Spleen (tissue), 13 donors: ENCODE data around the gene SCYGR8. TPM values are rescaled to one million over a fixed set of nuclear protein-coding genes. Genes with fewer than 3 reads are reported as not detected.

ENCODE experiments used
- DNase-seq: peaks from one replicate; pipeline ENCODE4 v3.0.0-alpha.2; 2020
- H3K27ac ChIP-seq, 8 donors: fragments of 200-600 bp; sonication (generic) in 7 of 8; 1 replicate in 4 of 8; 2 replicates in 4 of 8; pipeline versions ENCODE4 v1.5.0 to v1.8.0; 2016 to 2021; ENCODE audit warnings: inconsistent platforms in 4 of 8, mild to moderate bottlenecking in 4 of 8, moderate library complexity in 1 of 8
- H3K27me3 ChIP-seq, 7 donors: fragments of 200-600 bp; sonication (generic) in 6 of 7; replicated peaks in 1 of 7; 1 replicate in 4 of 7; 2 replicates in 3 of 7; pipeline versions ENCODE4 v1.5.0 to v1.8.0; 2016 to 2021; ENCODE audit warnings: inconsistent platforms in 3 of 7, mild to moderate bottlenecking in 1 of 7
- H3K36me3 ChIP-seq, 6 donors: fragments of 200-600 bp; sonication (generic) in 5 of 6; 1 replicate in 4 of 6; 2 replicates in 2 of 6; pipeline versions ENCODE4 v1.5.0 to v1.8.0; 2016 to 2021; ENCODE audit warnings: inconsistent platforms in 2 of 6
- H3K4me1 ChIP-seq, 6 donors: fragments of 200-600 bp; sonication (generic) in 5 of 6; 1 replicate in 3 of 6; 2 replicates in 3 of 6; pipeline versions ENCODE4 v1.5.0 to v1.8.0; 2016 to 2021; ENCODE audit warnings: inconsistent platforms in 3 of 6
- H3K4me3 ChIP-seq, 8 donors: fragments of 200-600 bp; sonication (generic) in 7 of 8; 1 replicate in 4 of 8; 2 replicates in 4 of 8; pipeline versions ENCODE4 v1.5.0 to v1.8.0; 2016 to 2021; ENCODE audit warnings: inconsistent platforms in 4 of 8, mild to moderate bottlenecking in 4 of 8, moderate library complexity in 2 of 8
- H3K9me3 ChIP-seq, 8 donors: fragments of 200-600 bp; sonication (generic) in 7 of 8; 1 replicate in 4 of 8; 2 replicates in 4 of 8; pipeline versions ENCODE4 v1.5.0 to v1.8.0; 2016 to 2021; ENCODE audit warnings: inconsistent platforms in 4 of 8
- POLR2A ChIP-seq, 3 donors: fragments of 450-650 bp; IDR thresholded peaks; one replicate each; pipeline ENCODE4 v1.5.1; 2017; ENCODE audit warnings: antibody characterized with exemption in 3 of 3, mild to moderate bottlenecking in 1 of 3
- POLR2AphosphoS5 ChIP-seq, 3 donors: sonication (generic); formaldehyde crosslinking; IDR thresholded peaks; one replicate each; pipeline ENCODE4 v1.5.1; 2017; ENCODE audit warnings: antibody characterized with exemption in 3 of 3
- WGBS, 5 donors: extraction: QIAGEN DNeasy Blood & Tissue Kit in 3 of 5; methylation state at CpG; one replicate each; pipeline versions ENCODE4 v1.1.5 to v1.1.7; 2013 to 2018; 5-methylcytosine and 5-hydroxymethylcytosine counted together
- intact Hi-C: fragments of 100-400 bp; cut with DNase I; formaldehyde crosslinking; loops from one replicate; pipeline ENCODE4 v1.15.0; 2023; ENCODE audit warnings: low total_unique reads
- long read RNA-seq, 2 donors: transcript quantifications; one replicate each; lab custom pipeline, GENCODE V29; 2026
- polyA plus RNA-seq, 3 donors: library from polyadenylated mRNA; stranded (reverse); fragments of 200-250 nt; gene quantifications; one replicate each; pipeline ENCODE4 v1.2.1, GENCODE V29; 2013
- total RNA-seq, 7 donors: library from RNA; depleted of rRNA in 3 of 7; stranded (reverse); fragments of >200 nt in 3 of 7; fragmentation: NEBNext Ultra II Directional in 4 of 7; extraction: Animal tissue kit (Norgen Biotek cat#: 25700) in 4 of 7; gene quantifications; one replicate each; pipeline versions ENCODE4 v1.1.0 to v1.2.1, GENCODE V29; 2016 to 2021
- TF ChIP-seq, protein P1 (sequence below), 11 experiments: fragments of 200-600 bp in 7 of 11; fragments of 450-650 bp in 4 of 11; sonication (generic) in 4 of 11; IDR thresholded peaks in 8 of 11; conservative IDR thresholded peaks in 3 of 11; 1 replicate in 7 of 11; 2 replicates in 4 of 11; pipeline versions ENCODE4 v1.4.0 to v1.8.0; 2016 to 2021; ENCODE audit warnings: antibody characterized with exemption in 11 of 11, inconsistent platforms in 4 of 11, mild to moderate bottlenecking in 1 of 11
- donor health status: healthy with polysubstance abuse.
- donor health status: DM: no; HTN: no; CAD: no; lungs with moderate emphysema.
- donor health status: DM: no; HTN: no; CAD: no.
- donor health status: Bipolar disorder and iron deficiency.
- donor health status: healthy.
- donor health status: DM: no; HTN: no; CAD: no.
- donor health status: DM: yes; HTN: yes; CAD: no.

The SCYGR8 gene, protein sequence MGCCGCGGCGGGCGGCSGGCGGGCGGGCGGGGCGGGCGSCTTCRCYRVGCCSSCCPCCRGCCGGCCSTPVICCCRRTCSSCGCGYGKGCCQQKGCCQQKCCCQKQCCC
- total RNA-seq (not detected), polyA plus RNA-seq (not detected)
- long read RNA-seq, donor 1: 0 reads
- long read RNA-seq, donor 2: 0 reads

DNA sequence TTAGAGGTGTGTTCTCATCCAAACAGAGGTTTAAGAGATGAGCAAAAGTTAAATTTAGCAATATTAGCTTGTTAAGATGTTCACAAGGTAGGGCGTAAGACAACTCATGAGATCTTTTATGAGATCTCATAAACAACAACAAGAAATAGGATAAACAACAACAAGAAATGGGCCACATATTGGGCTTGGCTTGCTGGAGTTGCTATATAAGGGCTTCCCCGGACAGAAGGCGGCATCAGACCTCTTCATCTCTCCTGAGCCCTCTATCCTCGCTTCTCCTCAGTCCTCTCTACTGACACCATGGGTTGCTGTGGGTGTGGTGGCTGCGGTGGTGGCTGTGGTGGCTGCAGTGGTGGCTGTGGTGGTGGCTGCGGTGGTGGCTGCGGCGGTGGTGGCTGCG lies at the start of gene SCYGR8:
TSS of gene SCYGR8 (plus strand) at position 301 of the 400 bp plus-strand sequence. CDS start at position 301, 0 bp downstream.
- Histone ChIP-seq H3K4me3 (no peak within 1 kb of the TSS), H3K9me3 (no peaks in the 10 kb centered on the region), H3K36me3 (no peaks in the 10 kb centered on the region), H3K4me1 (no peaks in the 10 kb centered on the region), H3K27me3 (peaks cover 0 to under 1% (median 0%) of the 10 kb centered on the region in 7 donors), H3K27ac (no peak within 1 kb of the TSS)
- WGBS, 5 donors: 82 to 97% (median 90%) methylated on average over 4 to 5 of the region's 9 CpGs
- TF ChIP-seq POLR2AphosphoS5 (IDR thresholded peaks at IDR 0.05): no peak
- no peak for DNase-seq
- intact Hi-C loops: no loop called here

GRCh38 chr2:227696990-227697679 lies 48.6 kb upstream of the SCYGR8 start:
- intact Hi-C loops: no loop called here
- no peak overlapping the region for H3K4me3 ChIP-seq
- H3K36me3 ChIP-seq: no peaks in the 10 kb centered on the region
- peaks cover 0 to 7% (median 0%) of the 10 kb centered on the region in 7 donors for H3K27me3 ChIP-seq
- TF ChIP-seq, protein P1, sequence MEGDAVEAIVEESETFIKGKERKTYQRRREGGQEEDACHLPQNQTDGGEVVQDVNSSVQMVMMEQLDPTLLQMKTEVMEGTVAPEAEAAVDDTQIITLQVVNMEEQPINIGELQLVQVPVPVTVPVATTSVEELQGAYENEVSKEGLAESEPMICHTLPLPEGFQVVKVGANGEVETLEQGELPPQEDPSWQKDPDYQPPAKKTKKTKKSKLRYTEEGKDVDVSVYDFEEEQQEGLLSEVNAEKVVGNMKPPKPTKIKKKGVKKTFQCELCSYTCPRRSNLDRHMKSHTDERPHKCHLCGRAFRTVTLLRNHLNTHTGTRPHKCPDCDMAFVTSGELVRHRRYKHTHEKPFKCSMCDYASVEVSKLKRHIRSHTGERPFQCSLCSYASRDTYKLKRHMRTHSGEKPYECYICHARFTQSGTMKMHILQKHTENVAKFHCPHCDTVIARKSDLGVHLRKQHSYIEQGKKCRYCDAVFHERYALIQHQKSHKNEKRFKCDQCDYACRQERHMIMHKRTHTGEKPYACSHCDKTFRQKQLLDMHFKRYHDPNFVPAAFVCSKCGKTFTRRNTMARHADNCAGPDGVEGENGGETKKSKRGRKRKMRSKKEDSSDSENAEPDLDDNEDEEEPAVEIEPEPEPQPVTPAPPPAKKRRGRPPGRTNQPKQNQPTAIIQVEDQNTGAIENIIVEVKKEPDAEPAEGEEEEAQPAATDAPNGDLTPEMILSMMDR (IDR thresholded peaks at IDR 0.05 in 8 of 11, conservative IDR thresholded peaks at IDR 0.05 in 3 of 11): no peak
- TF ChIP-seq POLR2AphosphoS5 (IDR thresholded peaks at IDR 0.05): no peak
- TF ChIP-seq POLR2A (IDR thresholded peaks at IDR 0.05): no peak
- no peak for DNase-seq
- peaks cover 0 to 7% (median 1%) of the 10 kb centered on the region in 8 donors for H3K9me3 ChIP-seq
- no peaks in the 10 kb centered on the region for H3K4me1 ChIP-seq
- WGBS, 5 donors: 41 to 62% (median 48%) methylated on average over 2 of the region's 2 CpGs
- H3K27ac ChIP-seq: no peak overlapping the region

- Histone ChIP-seq H3K4me3 (no peak overlapping the region), H3K27ac (no peak overlapping the region), H3K36me3 (no peaks in the 10 kb centered on the region), H3K4me1 (no peaks in the 10 kb centered on the region), H3K27me3 (peaks cover 0 to 19% (median 0%) of the 10 kb centered on the region in 7 donors), H3K9me3 (peaks cover 0 to 12% (median 6%) of the 10 kb centered on the region in 8 donors)
- TF ChIP-seq POLR2A (IDR thresholded peaks at IDR 0.05): no peak
- TF ChIP-seq POLR2AphosphoS5 (IDR thresholded peaks at IDR 0.05): no peak
- TF ChIP-seq, protein P1 (IDR thresholded peaks at IDR 0.05 in 8 of 11, conservative IDR thresholded peaks at IDR 0.05 in 3 of 11): no peak
- DNase-seq: no peak
- intact Hi-C loops: no loop called here
- 82 to 91% (median 86%) methylated on average over 3 of the region's 3 CpGs for WGBS, 5 donors
Observed at GRCh38 chr2:227701556-227701955, 44.1 kb upstream of the SCYGR8 start.

- intact Hi-C loops: no loop called here
- H3K27ac ChIP-seq: no peak overlapping the region
- TF ChIP-seq POLR2A (IDR thresholded peaks at IDR 0.05) (no peak), POLR2AphosphoS5 (IDR thresholded peaks at IDR 0.05) (no peak)
- TF ChIP-seq, protein P1 (IDR thresholded peaks at IDR 0.05 in 8 of 11, conservative IDR thresholded peaks at IDR 0.05 in 3 of 11): no peak
- no peaks in the 10 kb centered on the region for H3K4me1 ChIP-seq
- no peak overlapping the region for H3K4me3 ChIP-seq
- WGBS, 5 donors: 75 to 80% (median 77%) methylated on average over 4 of the region's 4 CpGs
- H3K36me3 ChIP-seq: no peaks in the 10 kb centered on the region
- H3K9me3 ChIP-seq: peaks cover 0 to 12% (median 6%) of the 10 kb centered on the region in 8 donors
- peaks cover 0 to 19% (median 0%) of the 10 kb centered on the region in 7 donors for H3K27me3 ChIP-seq
- DNase-seq: no peak
Observed at GRCh38 chr2:227703280-227703732, 42.4 kb upstream of the SCYGR8 start.
